GM19238 (cell line): ENCODE data around the gene OPA3.

Source experiments
- DNase-seq: peaks from one replicate; pipeline ENCODE4 v3.0.0; 2011; ENCODE audit warnings: low spot score; ENCODE audit not compliant: insufficient read length

Gene OPA3

GRCh38 chr19:45598267-45599001 lies 13.8 kb upstream of the OPA3 start:
- no peak for DNase-seq

GRCh38 chr19:45597425-45598111 lies 13.0 kb upstream of the OPA3 start:
- DNase-seq: no peak

GRCh38 chr19:45595814-45596213 lies 11.2 kb upstream of the OPA3 start:
- no peak for DNase-seq

GRCh38 chr19:45593520-45593919 lies 8.9 kb upstream of the OPA3 start:
- DNase-seq: no peak

- DNase-seq: no peak
These were observed 7.8 kb upstream of the OPA3 start for GRCh38 chr19:45592366-45592765.

GRCh38 chr19:45591638-45592005 lies 7.0 kb upstream of the OPA3 start:
- DNase-seq: no peak

- no peak for DNase-seq
These were observed 6.5 kb upstream of the OPA3 start for GRCh38 chr19:45591004-45591637.

GRCh38 chr19:45590300-45591003 lies 5.8 kb upstream of the OPA3 start:
- no peak for DNase-seq

GRCh38 chr19:45589768-45590167 lies 5.2 kb upstream of the OPA3 start:
- DNase-seq: no peak

GRCh38 chr19:45587873-45588272 lies 3.3 kb upstream of the OPA3 start:
- DNase-seq: no peak

- no peak for DNase-seq
These were observed 566 bp upstream of the OPA3 start for GRCh38 chr19:45585158-45585577.

- no peak for DNase-seq
These were observed 3.0 kb downstream of the OPA3 start for GRCh38 chr19:45581576-45581975.

GRCh38 chr19:45578861-45579260 lies 5.7 kb downstream of the OPA3 start:
- no peak for DNase-seq

GRCh38 chr19:45577111-45577905 lies 7.3 kb downstream of the OPA3 start:
- DNase-seq: no peak

GRCh38 chr19:45576682-45577081 lies 7.9 kb downstream of the OPA3 start:
- no peak for DNase-seq

- no peak for DNase-seq
These were observed 9.4 kb downstream of the OPA3 start for GRCh38 chr19:45575216-45575615.

- DNase-seq: no peak
These were observed 10.1 kb downstream of the OPA3 start for GRCh38 chr19:45574526-45574925.

GRCh38 chr19:45571457-45572220 lies 13.0 kb downstream of the OPA3 start:
- no peak for DNase-seq

- DNase-seq: no peak
These were observed 14.8 kb downstream of the OPA3 start for GRCh38 chr19:45569619-45570421.

GRCh38 chr19:45568732-45569131 lies 15.9 kb downstream of the OPA3 start:
- DNase-seq: no peak
